AG08396 (cell line): Measurements from ENCODE around the gene CAB39.
"Not testable (repeated sequence)": the region's sequence is repeated elsewhere in the genome, so short reads cannot be mapped to it uniquely, and the experiment has no call there.

ENCODE experiments used
- DNase-seq: peaks from one replicate; pipeline ENCODE4 v3.0.0; 2012; ENCODE audit warnings: low spot score, mixed read lengths

Gene CAB39

GRCh38 chr2:230715201-230715600 is 2.6 kb downstream of the CAB39 start:
- DNase-seq = no peak

- DNase-seq = no peak
These were observed 3.9 kb downstream of the CAB39 start for GRCh38 chr2:230716588-230716987.

DNA sequence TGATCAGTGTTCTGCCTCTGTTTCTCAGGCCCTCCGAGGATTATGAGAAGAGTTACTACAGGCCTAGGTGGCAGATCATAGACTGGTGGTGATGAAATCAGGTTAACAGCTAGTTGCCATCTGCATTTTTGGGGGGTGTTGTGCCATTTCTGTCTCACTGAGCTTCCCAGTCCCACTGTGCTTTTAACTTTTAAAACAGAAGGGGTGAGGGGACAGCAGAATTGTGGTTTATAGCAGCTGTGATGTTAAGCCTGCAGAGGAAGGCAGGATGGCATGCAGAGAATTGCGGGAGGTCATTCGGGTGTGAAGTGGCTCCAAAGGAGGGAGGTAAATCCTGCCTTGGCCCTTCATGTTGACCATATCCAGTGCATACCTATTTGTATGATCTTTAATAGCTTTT is 5.0 kb downstream of the CAB39 start:
- no peak for DNase-seq

DNA sequence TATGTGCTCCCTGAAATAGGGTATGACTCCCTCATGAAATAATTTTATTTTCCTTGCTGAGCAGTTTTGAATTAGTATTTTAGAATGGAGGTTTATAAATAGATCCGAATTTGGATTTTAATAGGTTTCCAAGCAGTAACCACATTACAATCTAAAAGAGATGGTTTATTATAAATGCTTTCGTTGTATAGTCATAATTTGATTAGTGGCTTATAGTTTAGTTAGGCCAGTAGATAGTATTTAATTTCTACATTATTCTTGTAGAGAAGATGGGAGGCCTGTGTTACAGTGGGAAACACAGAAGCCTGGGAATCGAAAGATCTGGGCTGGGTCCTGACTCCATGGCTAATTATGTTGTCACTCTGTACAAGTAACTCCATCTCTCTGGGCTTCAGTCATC is 6.7 kb downstream of the CAB39 start:
- DNase-seq = no peak

DNA sequence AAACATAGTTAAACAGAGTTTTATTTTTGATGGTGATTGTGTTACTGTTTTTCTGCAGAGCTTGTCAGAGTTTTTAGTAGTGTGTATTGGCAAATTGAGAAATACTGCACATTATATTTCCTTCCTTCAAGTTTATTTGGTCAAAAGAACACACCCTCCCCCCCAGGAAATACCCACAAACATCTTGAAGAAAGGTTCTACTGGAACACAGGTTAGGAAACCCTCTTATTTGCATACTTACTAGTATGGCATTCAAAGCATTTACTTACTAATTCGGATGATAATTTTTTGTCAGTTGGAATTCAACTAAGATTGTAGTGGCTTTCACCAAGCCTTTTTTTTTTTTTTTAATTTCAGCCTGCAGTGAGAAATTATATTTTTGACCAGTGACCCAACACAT is 9.1 kb downstream of the CAB39 start:
- no peak for DNase-seq

DNA sequence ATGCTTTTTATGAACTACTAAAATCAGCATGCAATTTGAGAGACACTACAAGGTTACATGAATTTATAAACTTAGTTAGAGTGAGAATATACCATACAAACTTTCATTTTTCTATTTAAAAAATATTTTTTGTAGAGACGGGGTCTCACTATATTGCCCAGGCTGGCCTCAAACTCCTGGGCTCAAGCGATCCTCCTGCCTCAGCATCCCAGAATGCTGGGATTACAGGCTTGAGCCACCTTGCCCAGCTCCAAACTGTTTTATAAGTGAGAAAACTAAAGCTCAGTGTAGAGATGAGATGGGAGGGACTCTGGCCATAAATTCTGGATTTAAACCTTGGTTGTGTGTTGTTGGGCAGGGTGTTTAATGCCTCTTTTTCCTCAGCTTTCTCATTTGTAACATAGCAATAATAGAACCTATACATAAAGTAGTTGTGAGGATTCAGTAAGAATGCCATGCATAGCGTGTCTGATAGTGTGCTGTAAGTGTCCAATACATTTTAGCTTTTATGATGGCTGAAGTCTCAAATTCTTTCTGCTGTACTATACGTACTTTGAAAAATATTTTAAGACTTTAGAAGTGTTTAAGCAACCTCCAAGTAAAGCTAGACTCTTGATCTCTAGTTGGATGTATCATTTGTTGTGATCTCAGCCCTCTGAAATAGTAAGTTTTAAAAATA is 9.7 kb downstream of the CAB39 start:
- no peak for DNase-seq

DNA sequence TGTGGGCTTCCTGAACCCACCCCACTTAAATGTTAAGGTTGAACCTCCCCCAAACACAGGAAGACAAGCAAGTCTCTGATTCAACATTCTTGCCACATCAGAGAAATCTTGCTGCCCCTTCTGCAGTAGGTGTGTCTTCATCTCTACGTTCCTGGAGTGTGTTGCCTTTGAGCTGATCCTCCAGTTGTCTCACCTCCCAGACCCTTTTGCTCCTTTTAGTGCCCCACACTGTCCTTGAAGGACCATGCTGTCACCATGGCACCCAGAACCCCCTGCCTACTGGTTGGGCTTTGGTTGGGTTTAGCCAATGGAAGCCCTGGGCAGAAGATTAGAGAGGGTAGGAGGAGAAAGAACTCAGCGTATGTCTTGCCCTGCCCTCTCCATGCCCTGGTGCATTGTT is 10.7 kb downstream of the CAB39 start:
- DNase-seq = no peak

GRCh38 chr2:230724957-230725356 is 12.3 kb downstream of the CAB39 start:
- DNase-seq = not testable (repeated sequence)

DNA sequence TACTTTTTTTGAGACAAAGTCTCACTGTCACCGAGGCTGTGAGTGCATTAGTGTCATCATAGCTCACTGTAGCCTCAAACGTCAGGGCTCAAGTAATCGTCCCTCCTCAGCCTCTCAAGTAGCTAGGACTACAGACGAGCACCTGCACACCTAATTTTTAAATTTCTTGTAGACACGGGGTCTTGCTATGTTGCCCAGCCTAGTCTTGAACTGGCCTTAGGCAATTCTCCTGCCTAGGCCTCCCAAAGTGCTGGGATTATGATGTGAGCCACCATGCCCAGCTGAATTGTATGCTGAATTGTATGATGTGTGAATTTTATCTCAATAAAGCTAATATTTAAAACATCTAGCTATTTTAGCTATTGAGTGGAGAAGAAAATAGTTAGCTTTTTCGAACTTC is 18.9 kb downstream of the CAB39 start:
- DNase-seq = no peak

DNA sequence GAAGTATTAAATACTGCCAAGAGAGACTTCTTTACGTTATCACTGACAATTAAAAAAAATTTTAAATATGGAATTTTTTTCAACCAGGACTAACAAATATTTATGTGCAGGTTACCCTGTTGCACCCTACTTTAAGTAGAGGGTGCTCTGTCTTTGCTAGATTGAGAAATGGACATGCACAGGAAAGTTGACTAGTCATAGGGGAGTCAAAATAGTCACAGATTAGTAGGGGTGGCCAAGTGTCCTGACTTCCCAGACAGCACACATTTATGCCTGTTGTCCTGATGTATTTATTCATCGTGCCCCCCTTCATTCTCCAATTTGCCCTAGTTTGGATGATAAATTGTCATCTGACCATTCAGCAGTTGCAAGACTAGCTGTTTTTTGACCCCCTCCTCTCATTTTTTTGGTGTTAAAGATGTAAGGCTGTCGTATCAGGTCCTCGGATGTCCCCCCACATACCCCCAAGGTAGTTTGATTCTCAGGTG is 20.3 kb downstream of the CAB39 start:
- DNase-seq = no peak

DNA sequence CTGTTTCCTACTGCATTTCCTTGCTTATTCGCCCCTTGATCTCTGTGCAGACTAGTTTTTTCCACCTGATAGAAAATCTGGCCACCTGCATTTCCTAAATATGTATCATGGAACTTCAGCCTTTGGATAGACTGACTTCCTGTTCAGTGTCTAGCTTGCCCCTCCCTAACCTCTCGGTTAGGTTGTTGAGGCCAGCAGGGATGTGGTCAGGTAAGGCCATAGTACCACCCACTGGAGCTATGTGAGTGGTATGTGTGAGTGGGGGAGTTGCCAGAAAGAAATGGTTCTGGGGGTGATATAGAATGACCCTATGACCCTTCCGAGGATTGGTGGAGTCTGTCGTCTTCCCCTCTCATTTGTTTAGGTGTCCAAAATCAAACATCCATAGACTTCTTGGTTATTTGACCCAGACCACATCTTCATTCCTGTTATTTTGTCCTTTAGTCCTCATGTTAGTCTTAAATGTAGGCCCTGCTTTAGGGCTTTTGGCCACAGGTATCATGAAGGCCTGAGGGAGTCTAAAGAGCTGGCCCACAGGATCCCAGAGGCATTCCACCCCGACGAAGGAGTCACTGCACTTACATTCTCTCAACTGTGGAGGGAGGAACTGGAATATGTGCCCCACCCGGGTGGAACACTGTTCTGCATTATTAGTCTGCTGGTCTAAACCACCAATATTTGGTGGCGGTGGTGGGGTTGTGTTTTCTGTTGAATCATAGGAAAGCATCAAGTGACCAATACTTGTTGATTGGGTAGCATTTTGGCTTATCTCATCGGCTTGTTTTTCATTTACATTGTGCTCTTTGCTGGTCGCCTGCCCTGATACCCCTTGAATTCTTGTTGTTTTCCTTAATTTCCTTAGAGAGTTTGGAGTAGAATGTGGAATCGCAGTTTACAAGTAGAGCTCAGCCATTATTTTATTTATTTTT is 21.9 kb downstream of the CAB39 start:
- DNase-seq = no peak

DNA sequence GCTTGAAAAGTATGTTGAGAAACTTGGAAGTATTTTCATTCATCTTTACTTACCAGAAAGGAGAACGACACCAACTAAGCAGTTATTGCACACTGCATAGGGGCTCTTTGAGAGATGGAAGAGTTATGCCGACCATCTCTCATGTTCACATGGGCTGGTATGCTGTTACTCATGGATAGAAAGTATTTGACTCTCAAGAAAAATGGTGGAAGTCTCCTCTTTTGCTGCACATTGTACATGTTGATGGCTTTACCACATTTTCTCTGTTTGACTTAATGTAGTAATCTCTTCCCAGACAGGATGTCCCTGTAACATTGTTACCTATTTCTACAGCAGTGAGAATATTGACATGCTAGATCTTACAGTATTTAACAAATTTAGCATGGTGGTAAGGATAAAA is 23.2 kb downstream of the CAB39 start:
- DNase-seq = no peak

- no peak for DNase-seq
These were observed 24.7 kb downstream of the CAB39 start for GRCh38 chr2:230737300-230737699.

GRCh38 chr2:230737791-230738226 is 25.2 kb downstream of the CAB39 start:
- no peak for DNase-seq

GRCh38 chr2:230738391-230738811 is 25.8 kb downstream of the CAB39 start:
- no peak for DNase-seq

- DNase-seq = no peak
These were observed 26.3 kb downstream of the CAB39 start for GRCh38 chr2:230738924-230739323.

- DNase-seq = no peak
These were observed 27.3 kb downstream of the CAB39 start for GRCh38 chr2:230739961-230740360.

- no peak for DNase-seq
These were observed 30.1 kb downstream of the CAB39 start for GRCh38 chr2:230742781-230743180.

- no peak for DNase-seq
These were observed 33.6 kb downstream of the CAB39 start for GRCh38 chr2:230746213-230746612.

GRCh38 chr2:230748087-230748486 is 35.4 kb downstream of the CAB39 start:
- no peak for DNase-seq

GRCh38 chr2:230749111-230749510 is 36.5 kb downstream of the CAB39 start:
- no peak for DNase-seq

DNA sequence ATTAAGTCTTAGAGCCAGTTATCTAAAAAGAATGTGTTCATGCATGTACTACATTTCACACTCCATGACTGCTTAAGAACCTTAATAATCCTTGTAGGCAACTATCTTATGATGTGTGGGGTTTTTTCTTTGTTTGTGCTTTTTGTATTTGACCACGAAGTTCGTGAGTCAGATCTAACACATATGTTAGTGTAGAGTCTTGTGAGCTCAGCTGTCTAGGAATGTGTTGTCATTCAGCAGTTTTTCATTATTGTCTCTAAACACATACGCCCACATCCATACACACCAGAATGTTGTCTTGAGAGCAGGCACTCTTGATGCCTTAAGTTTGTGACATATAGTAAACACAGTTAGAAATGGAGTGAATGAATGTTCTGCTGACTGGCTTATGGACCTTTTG is 38.4 kb downstream of the CAB39 start:
- DNase-seq = peak; percentile 45

DNA sequence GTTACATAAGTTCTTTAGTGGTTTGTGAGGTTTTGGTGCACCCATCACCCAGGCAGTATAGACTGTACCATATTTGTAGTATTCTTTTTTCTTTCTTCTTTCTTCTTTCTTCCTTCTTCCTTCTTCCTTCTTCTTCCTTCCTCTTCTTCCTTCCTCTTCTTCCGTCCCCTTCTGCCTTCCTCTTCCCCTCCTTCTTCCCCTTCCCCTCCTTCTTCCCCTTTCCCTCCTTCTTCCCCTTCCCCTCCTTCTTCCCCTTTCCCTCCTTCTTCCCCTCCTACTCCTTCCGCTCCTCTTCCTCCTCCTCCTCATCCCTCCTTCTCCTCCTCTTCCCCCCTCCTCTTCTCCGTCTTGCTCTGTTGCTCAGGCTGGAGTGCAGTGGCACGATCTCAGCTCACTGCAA is 41.6 kb downstream of the CAB39 start:
- DNase-seq = no peak
